VCaP (cell line): ENCODE results near the gene SPOCD1.

Experiments used
- H3K27ac ChIP-seq: fragments of 450-650 bp; 2 replicates; pipeline ENCODE4 v1.5.1; 2017
- CTCF ChIP-seq: fragments of 450-650 bp; conservative IDR thresholded peaks from 2 replicates; pipeline ENCODE4 v1.5.1; 2017; ENCODE audit warnings: mild to moderate bottlenecking, moderate library complexity

Gene SPOCD1

GRCh38 chr1:31814631-31815306 is 1.1 kb downstream of the SPOCD1 start:
- no peak for TF ChIP-seq CTCF

GRCh38 chr1:31814041-31814511 is 1.7 kb downstream of the SPOCD1 start:
- no peak overlapping the region for H3K27ac ChIP-seq
- TF ChIP-seq CTCF: no peak

More at GRCh38 chr1:31814631-31815306, 1.1 kb downstream of the SPOCD1 start:
- no peak overlapping the region for H3K27ac ChIP-seq

GRCh38 chr1:31812158-31812829 is 3.5 kb downstream of the SPOCD1 start:
- no peak for TF ChIP-seq CTCF
- H3K27ac ChIP-seq: no peak overlapping the region

GRCh38 chr1:31811605-31812004 is 4.2 kb downstream of the SPOCD1 start:
- H3K27ac ChIP-seq: no peak overlapping the region
- no peak for TF ChIP-seq CTCF

- no peak overlapping the region for H3K27ac ChIP-seq
- no peak for TF ChIP-seq CTCF
These were observed 6.1 kb downstream of the SPOCD1 start for GRCh38 chr1:31809698-31810097.

GRCh38 chr1:31807273-31808048 is 8.4 kb downstream of the SPOCD1 start:
- H3K27ac ChIP-seq: no peak overlapping the region
- TF ChIP-seq CTCF: no peak

- TF ChIP-seq CTCF: no peak
These were observed 10.5 kb downstream of the SPOCD1 start for GRCh38 chr1:31805318-31805717.

More at GRCh38 chr1:31805318-31805717, 10.5 kb downstream of the SPOCD1 start:
- H3K27ac ChIP-seq: no peak overlapping the region
